HepG2 (cell line): ENCODE results near the gene SERPINB6. TPM values are rescaled to one million over a fixed set of nuclear protein-coding genes. Genes with fewer than 3 reads are reported as not detected.

Source experiments
- ARID4A ChIP-seq: sonication (generic); formaldehyde crosslinking; IDR thresholded peaks from 2 replicates; pipeline ENCODE4 v1.5.0; 2020; ENCODE audit warnings: mild to moderate bottlenecking, missing genetic modification reagents, borderline replicate concordance
- DPF2 ChIP-seq: sonication (generic); formaldehyde crosslinking; IDR thresholded peaks from 2 replicates; pipeline ENCODE4 v1.4.0; 2020; ENCODE audit warnings: mild to moderate bottlenecking, low read depth, missing genetic modification reagents, borderline replicate concordance
- HES4 ChIP-seq: sonication (generic); formaldehyde crosslinking; IDR thresholded peaks from 2 replicates; pipeline ENCODE4 v1.9.0; 2021; ENCODE audit warnings: mild to moderate bottlenecking, missing genetic modification reagents, borderline replicate concordance
- HINFP ChIP-seq: sonication (generic); formaldehyde crosslinking; IDR thresholded peaks from 2 replicates; pipeline ENCODE4 v1.4.0; 2020; ENCODE audit warnings: low read depth, mild to moderate bottlenecking, missing genetic modification reagents
- KDM4B ChIP-seq: sonication (generic); formaldehyde crosslinking; IDR thresholded peaks from 2 replicates; pipeline ENCODE4 v1.4.0; 2020; ENCODE audit warnings: missing genetic modification reagents
- MEF2D ChIP-seq: sonication (generic); formaldehyde crosslinking; IDR thresholded peaks from 2 replicates; pipeline ENCODE4 v1.5.1; 2020; ENCODE audit warnings: mild to moderate bottlenecking, missing genetic modification reagents
- NFRKB ChIP-seq: fragments of 450-650 bp; IDR thresholded peaks from 2 replicates; pipeline ENCODE4 v1.6.1; 2017
- PCBP1 ChIP-seq: fragments of 200-400 bp; formaldehyde crosslinking; IDR thresholded peaks from 2 replicates; pipeline ENCODE4 v1.6.1; 2017; ENCODE audit warnings: mild to moderate bottlenecking, low read depth, low read length, borderline replicate concordance
- SNRNP70 ChIP-seq: fragments of 200-400 bp; formaldehyde crosslinking; IDR thresholded peaks from 2 replicates; pipeline ENCODE4 v1.6.1; 2017; ENCODE audit warnings: mild to moderate bottlenecking, low read depth, low read length, moderate library complexity
- SP1 ChIP-seq, 2 experiments: fragments of 450-650 bp in 1 of 2; sonication (generic) in 1 of 2; formaldehyde crosslinking in 1 of 2; IDR thresholded peaks; 2 replicates each; pipeline versions ENCODE4 v1.4.0 to v1.6.1; 2016 to 2020; ENCODE audit warnings: missing genetic modification reagents in 1 of 2
- ZMYM4 ChIP-seq: sonication (generic); formaldehyde crosslinking; IDR thresholded peaks from 2 replicates; pipeline ENCODE4 v1.8.1; 2023; ENCODE audit warnings: mild to moderate bottlenecking, missing genetic modification reagents
- ZNF10 ChIP-seq: sonication (generic); formaldehyde crosslinking; IDR thresholded peaks from 2 replicates; pipeline ENCODE4 v1.4.0; 2020; ENCODE audit warnings: mild to moderate bottlenecking, low read depth, missing genetic modification reagents, borderline replicate concordance
- ZNF282 ChIP-seq: fragments of 450-650 bp; IDR thresholded peaks from 2 replicates; pipeline ENCODE4 v1.6.1; 2018; ENCODE audit not compliant: partially characterized antibody
- ZNF430 ChIP-seq: sonication (generic); formaldehyde crosslinking; IDR thresholded peaks from 2 replicates; pipeline ENCODE4 v1.9.0; 2021; ENCODE audit warnings: mild to moderate bottlenecking, missing genetic modification reagents
- ZNF569 ChIP-seq: sonication (generic); formaldehyde crosslinking; IDR thresholded peaks from 2 replicates; pipeline ENCODE4 v1.5.0; 2020; ENCODE audit warnings: mild to moderate bottlenecking, missing genetic modification reagents, moderate library complexity, borderline replicate concordance
- ZNF784 ChIP-seq: sonication (generic); formaldehyde crosslinking; IDR thresholded peaks from 2 replicates; pipeline ENCODE4 v1.5.1; 2020; ENCODE audit warnings: missing genetic modification reagents, mild to moderate bottlenecking, borderline replicate concordance
- polyA plus RNA-seq, 8 experiments: library from polyadenylated mRNA; depleted of rRNA in 3 of 8; stranded (reverse) in 7 of 8; unstranded in 1 of 8; fragments of >200 nt; fragmentation: Illumina TruSeq in 4 of 8; extraction: Trizol in 4 of 8; gene quantifications; 2 replicates each; pipeline versions ENCODE4 v1.2.1 to v1.2.3, GENCODE V29; 2011 to 2016; ENCODE audit warnings: low read depth in 4 of 8, missing spikeins in 1 of 8, mixed read lengths in 1 of 8; ENCODE audit not compliant: insufficient read depth in 1 of 8
- total RNA-seq, 5 experiments: library from RNA; depleted of rRNA; stranded (reverse); fragments of >200 nt; fragmentation: Illumina TruSeq; extraction: Trizol; gene quantifications; 2 replicates each; pipeline ENCODE4 v1.2.3, GENCODE V29; 2016; ENCODE audit warnings: low read depth in 1 of 5
- TF ChIP-seq, protein P1 (sequence below): sonication (generic); formaldehyde crosslinking; IDR thresholded peaks from 2 replicates; pipeline ENCODE4 v1.5.0; 2020; ENCODE audit warnings: mild to moderate bottlenecking, missing genetic modification reagents
- TF ChIP-seq, protein P2 (sequence below): sonication (generic); formaldehyde crosslinking; IDR thresholded peaks from 2 replicates; pipeline ENCODE4 v1.8.1; 2023; ENCODE audit warnings: missing genetic modification reagents, mild to moderate bottlenecking, borderline replicate concordance

SERPINB6 gene
- total and polyA plus RNA-seq, 2 of the 13 experiments (the other 11 are each of a cell fraction or from before 2014, with no cell fraction given) = 38.2 to 61.3 TPM

- peak; percentile 88 for TF ChIP-seq MEF2D
- peak; percentile 93 for TF ChIP-seq ZNF430 (CRISPR knock-in tag)
- peak; percentile 78; the same call in 1 of the 2 replicates for TF ChIP-seq HES4 (CRISPR knock-in tag)
- peak; percentile 29; the same call in 1 of the 2 replicates for TF ChIP-seq ZNF569 (CRISPR knock-in tag)
- TF ChIP-seq SNRNP70 = no peak
- TF ChIP-seq, protein P1, sequence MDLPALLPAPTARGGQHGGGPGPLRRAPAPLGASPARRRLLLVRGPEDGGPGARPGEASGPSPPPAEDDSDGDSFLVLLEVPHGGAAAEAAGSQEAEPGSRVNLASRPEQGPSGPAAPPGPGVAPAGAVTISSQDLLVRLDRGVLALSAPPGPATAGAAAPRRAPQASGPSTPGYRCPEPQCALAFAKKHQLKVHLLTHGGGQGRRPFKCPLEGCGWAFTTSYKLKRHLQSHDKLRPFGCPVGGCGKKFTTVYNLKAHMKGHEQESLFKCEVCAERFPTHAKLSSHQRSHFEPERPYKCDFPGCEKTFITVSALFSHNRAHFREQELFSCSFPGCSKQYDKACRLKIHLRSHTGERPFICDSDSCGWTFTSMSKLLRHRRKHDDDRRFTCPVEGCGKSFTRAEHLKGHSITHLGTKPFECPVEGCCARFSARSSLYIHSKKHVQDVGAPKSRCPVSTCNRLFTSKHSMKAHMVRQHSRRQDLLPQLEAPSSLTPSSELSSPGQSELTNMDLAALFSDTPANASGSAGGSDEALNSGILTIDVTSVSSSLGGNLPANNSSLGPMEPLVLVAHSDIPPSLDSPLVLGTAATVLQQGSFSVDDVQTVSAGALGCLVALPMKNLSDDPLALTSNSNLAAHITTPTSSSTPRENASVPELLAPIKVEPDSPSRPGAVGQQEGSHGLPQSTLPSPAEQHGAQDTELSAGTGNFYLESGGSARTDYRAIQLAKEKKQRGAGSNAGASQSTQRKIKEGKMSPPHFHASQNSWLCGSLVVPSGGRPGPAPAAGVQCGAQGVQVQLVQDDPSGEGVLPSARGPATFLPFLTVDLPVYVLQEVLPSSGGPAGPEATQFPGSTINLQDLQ (CRISPR knock-in tag) = peak; percentile 39; the same call in 1 of the 2 replicates
- no peak for TF ChIP-seq ZNF10
- TF ChIP-seq ZNF784 = peak; percentile 89
- TF ChIP-seq ZMYM4 (CRISPR knock-in tag) = peak; percentile 69; the same call in 1 of the 2 replicates
- no peak for TF ChIP-seq NFRKB
- TF ChIP-seq, protein P2, sequence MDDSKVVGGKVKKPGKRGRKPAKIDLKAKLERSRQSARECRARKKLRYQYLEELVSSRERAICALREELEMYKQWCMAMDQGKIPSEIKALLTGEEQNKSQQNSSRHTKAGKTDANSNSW (CRISPR knock-in tag) = no peak
- TF ChIP-seq ARID4A (CRISPR knock-in tag) = peak; percentile 87; the same call in 1 of the 2 replicates
- TF ChIP-seq PCBP1 = 0 out of 2 replicates have a peak, but pooled peaks have one; percentile 21
- TF ChIP-seq DPF2 (CRISPR knock-in tag) = 0 out of 2 replicates have a peak, but pooled peaks have one; percentile 32
- no peak for TF ChIP-seq ZNF282
- no peak for TF ChIP-seq SP1 (IDR thresholded peaks at IDR 0.05)
- TF ChIP-seq SP1 (CRISPR knock-in tag; IDR thresholded peaks at IDR 0.05) = peak; percentile 49
- TF ChIP-seq KDM4B = peak; percentile 63; the same call in 1 of the 2 replicates
- TF ChIP-seq HINFP = peak; percentile 77
These were observed 17.3 kb upstream of the SERPINB6 start (continued) for GRCh38 chr6:2988426-2989331.
